ENCODE data around the gene SLC2A5.
"Not testable (repeated sequence)": the region's sequence is repeated elsewhere in the genome, so short reads cannot be mapped to it uniquely, and the experiment has no call there.

The SLC2A5 gene

DNA sequence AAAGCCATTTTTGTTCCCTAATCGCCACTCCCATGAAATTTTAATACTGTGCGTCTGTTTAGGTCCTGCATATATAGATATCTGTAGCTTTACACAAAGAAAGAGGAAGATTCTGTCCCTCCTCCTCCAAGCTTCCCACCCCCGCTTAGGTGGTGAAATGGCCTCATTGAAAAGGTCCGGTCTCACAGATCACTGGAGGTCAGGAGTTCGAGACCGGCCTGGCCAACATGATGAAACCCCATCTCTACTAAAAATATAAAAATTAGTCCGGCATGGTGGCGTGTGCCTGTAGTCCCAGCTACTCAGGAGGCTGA lies 64.1 kb downstream of the SLC2A5 start:
- Histone ChIP-seq H3K27ac (ENCODE audit: low read depth, low read length) (no peak overlapping the region), H3K9me2 (replicated peaks; ENCODE audit: insufficient read depth, low read length) (no peaks in the 10 kb centered on the region), H3K27me3 (ENCODE audit: low read length) (no peaks in the 10 kb centered on the region), H3K4me3 (ENCODE audit: insufficient read depth, low read length, poor library complexity, severe bottlenecking) (no peak overlapping the region), H3K79me2 (ENCODE audit: insufficient read depth, low read length) (no peaks in the 10 kb centered on the region), H3K9me3 (ENCODE audit: insufficient read depth, low read length) (no peaks in the 10 kb centered on the region), H4K20me1 (ENCODE audit: low read depth, low read length) (no peaks in the 10 kb centered on the region), H3F3A (ENCODE audit: insufficient read depth) (no peaks in the 10 kb centered on the region), H3K9ac (ENCODE audit: low read length) (no peak overlapping the region), H2AFZ (ENCODE audit: low read depth, low read length, severe bottlenecking) (no peak overlapping the region), H3K4me2 (ENCODE audit: low read depth, low read length, poor library complexity, severe bottlenecking) (no peak overlapping the region), H3K36me3 (ENCODE audit: low read length) (no peaks in the 10 kb centered on the region)
- no peak for TF ChIP-seq EZH2phosphoT487 (conservative IDR thresholded peaks at IDR 0.05; ENCODE audit: low read length)
- TF ChIP-seq, protein P1, sequence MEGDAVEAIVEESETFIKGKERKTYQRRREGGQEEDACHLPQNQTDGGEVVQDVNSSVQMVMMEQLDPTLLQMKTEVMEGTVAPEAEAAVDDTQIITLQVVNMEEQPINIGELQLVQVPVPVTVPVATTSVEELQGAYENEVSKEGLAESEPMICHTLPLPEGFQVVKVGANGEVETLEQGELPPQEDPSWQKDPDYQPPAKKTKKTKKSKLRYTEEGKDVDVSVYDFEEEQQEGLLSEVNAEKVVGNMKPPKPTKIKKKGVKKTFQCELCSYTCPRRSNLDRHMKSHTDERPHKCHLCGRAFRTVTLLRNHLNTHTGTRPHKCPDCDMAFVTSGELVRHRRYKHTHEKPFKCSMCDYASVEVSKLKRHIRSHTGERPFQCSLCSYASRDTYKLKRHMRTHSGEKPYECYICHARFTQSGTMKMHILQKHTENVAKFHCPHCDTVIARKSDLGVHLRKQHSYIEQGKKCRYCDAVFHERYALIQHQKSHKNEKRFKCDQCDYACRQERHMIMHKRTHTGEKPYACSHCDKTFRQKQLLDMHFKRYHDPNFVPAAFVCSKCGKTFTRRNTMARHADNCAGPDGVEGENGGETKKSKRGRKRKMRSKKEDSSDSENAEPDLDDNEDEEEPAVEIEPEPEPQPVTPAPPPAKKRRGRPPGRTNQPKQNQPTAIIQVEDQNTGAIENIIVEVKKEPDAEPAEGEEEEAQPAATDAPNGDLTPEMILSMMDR (IDR thresholded peaks at IDR 0.05; ENCODE audit: insufficient read depth, low read length, poor library complexity, severe bottlenecking): no peak

DNA sequence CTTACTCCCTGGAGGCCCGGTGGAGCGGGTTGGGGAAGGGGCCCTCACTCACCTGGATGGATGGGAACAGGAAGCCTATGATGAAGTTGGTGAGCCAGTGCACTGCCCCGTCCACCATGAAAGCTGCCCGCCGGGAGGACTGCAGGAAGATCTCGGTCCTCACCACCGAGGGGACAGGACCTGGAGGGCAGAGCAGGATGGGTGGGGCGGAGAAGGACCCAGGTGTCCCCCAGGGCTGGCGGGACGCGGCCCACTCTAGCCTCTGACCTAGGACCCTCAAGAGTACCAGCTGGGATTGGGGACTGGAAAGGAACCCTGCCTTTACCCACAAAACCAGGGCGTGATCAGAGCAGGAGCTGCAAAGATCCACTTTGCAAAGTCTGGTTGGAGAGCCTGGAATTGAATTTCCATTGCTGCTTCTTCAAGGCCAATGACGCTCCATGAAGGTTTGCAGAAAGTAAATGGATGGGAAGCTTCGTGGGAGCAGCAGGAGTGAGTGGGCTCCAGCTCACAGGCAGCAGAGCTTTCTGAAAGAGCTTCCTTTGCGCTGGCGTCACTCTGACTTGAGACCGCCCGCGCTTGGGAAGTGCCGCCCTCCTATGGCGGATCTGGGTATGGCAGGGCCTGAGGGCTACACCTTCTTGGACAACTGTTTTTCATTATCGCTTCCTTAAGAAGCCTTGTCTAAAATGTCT lies 64.6 kb downstream of the SLC2A5 start:
- H3K27ac ChIP-seq (ENCODE audit: low read depth, low read length): no peak overlapping the region
- H3K9me3 ChIP-seq (ENCODE audit: insufficient read depth, low read length): no peaks in the 10 kb centered on the region
- TF ChIP-seq EZH2phosphoT487 (conservative IDR thresholded peaks at IDR 0.05; ENCODE audit: low read length): no peak
- TF ChIP-seq, protein P1 (IDR thresholded peaks at IDR 0.05; ENCODE audit: insufficient read depth, low read length, poor library complexity, severe bottlenecking): peak; percentile 58
- no peaks in the 10 kb centered on the region for H3K36me3 ChIP-seq (ENCODE audit: low read length)
- no peaks in the 10 kb centered on the region for H3K27me3 ChIP-seq (ENCODE audit: low read length)
- H3K9ac ChIP-seq (ENCODE audit: low read length): no peak overlapping the region
- H3K4me2 ChIP-seq (ENCODE audit: low read depth, low read length, poor library complexity, severe bottlenecking): no peak overlapping the region
- no peaks in the 10 kb centered on the region for H3K79me2 ChIP-seq (ENCODE audit: insufficient read depth, low read length)
- no peak overlapping the region for H3K4me3 ChIP-seq (ENCODE audit: insufficient read depth, low read length, poor library complexity, severe bottlenecking)
- H3K9me2 ChIP-seq (replicated peaks; ENCODE audit: insufficient read depth, low read length): no peaks in the 10 kb centered on the region
- H3F3A ChIP-seq (ENCODE audit: insufficient read depth): no peaks in the 10 kb centered on the region
- H2AFZ ChIP-seq (ENCODE audit: low read depth, low read length, severe bottlenecking): no peak overlapping the region
- no peaks in the 10 kb centered on the region for H4K20me1 ChIP-seq (ENCODE audit: low read depth, low read length)

DNA sequence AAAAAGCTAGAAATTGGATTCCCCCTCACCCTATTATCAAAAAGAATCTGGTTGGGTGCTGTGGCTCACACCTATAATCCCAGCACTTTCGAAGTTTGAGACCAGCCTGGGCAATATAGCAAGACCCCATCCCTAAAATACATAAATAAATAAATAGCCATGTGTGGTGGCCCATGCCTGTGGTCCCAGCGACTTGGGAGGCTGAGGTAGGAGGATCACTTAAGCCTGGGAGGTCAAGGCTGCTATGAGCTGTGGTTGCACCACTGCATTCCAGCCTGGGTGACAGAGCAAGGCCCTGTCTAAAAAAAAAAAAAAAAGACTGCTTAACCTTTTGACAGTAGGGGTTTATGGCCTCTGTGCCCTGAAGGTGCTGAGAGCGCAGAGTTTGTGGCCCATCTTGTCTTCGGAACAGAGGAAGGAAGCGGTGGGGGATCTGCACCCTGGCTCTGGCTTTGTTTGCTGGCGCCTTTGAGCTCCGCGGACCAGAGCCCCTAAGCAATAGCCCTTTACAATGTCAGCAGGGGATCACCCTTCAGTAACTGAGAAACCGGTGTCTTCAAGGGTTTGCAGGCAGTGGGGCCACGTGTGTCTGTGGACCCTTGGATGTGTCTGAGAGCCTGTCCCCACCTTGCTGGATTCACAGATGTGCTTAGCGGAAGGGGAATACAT lies 65.3 kb downstream of the SLC2A5 start:
- Histone ChIP-seq H3K4me3 (ENCODE audit: insufficient read depth, low read length, poor library complexity, severe bottlenecking) (no peak overlapping the region), H3K4me2 (ENCODE audit: low read depth, low read length, poor library complexity, severe bottlenecking) (no peak overlapping the region), H3K79me2 (ENCODE audit: insufficient read depth, low read length) (no peaks in the 10 kb centered on the region), H3K27ac (ENCODE audit: low read depth, low read length) (no peak overlapping the region), H4K20me1 (ENCODE audit: low read depth, low read length) (no peaks in the 10 kb centered on the region), H3K9me3 (ENCODE audit: insufficient read depth, low read length) (no peaks in the 10 kb centered on the region), H2AFZ (ENCODE audit: low read depth, low read length, severe bottlenecking) (no peak overlapping the region), H3K27me3 (ENCODE audit: low read length) (no peaks in the 10 kb centered on the region), H3K9me2 (replicated peaks; ENCODE audit: insufficient read depth, low read length) (no peaks in the 10 kb centered on the region), H3K36me3 (ENCODE audit: low read length) (no peaks in the 10 kb centered on the region), H3K9ac (ENCODE audit: low read length) (no peak overlapping the region), H3F3A (ENCODE audit: insufficient read depth) (no peaks in the 10 kb centered on the region)
- TF ChIP-seq, protein P1 (IDR thresholded peaks at IDR 0.05; ENCODE audit: insufficient read depth, low read length, poor library complexity, severe bottlenecking): no peak
- TF ChIP-seq EZH2phosphoT487 (conservative IDR thresholded peaks at IDR 0.05; ENCODE audit: low read length): no peak

DNA sequence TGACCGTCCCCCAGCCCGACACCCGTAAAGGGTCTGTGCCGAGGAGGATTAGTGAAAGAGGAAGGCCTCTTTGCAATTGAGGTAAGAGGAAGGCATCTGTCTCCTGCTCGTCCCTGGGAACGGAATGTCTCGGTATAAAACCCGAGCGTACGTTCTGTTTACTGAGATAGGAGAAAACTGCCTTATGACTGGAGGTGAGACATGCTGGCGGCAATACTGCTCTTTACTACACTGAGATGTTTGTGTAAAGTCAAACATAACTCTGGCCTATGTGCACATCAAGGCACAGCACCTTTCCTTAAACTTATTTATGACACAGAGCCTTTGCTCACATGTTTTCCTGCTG lies 67.2 kb downstream of the SLC2A5 start:
- not testable (repeated sequence) for H2AFZ ChIP-seq (ENCODE audit: low read depth, low read length, severe bottlenecking); H3K27me3 ChIP-seq (ENCODE audit: low read length); H3K9ac ChIP-seq (ENCODE audit: low read length); H3F3A ChIP-seq (ENCODE audit: insufficient read depth); H3K9me2 ChIP-seq (replicated peaks; ENCODE audit: insufficient read depth, low read length); H3K4me3 ChIP-seq (ENCODE audit: insufficient read depth, low read length, poor library complexity, severe bottlenecking); H3K9me3 ChIP-seq (ENCODE audit: insufficient read depth, low read length); H3K79me2 ChIP-seq (ENCODE audit: insufficient read depth, low read length); H3K36me3 ChIP-seq (ENCODE audit: low read length); H3K4me2 ChIP-seq (ENCODE audit: low read depth, low read length, poor library complexity, severe bottlenecking); H3K27ac ChIP-seq (ENCODE audit: low read depth, low read length); H4K20me1 ChIP-seq (ENCODE audit: low read depth, low read length)

DNA sequence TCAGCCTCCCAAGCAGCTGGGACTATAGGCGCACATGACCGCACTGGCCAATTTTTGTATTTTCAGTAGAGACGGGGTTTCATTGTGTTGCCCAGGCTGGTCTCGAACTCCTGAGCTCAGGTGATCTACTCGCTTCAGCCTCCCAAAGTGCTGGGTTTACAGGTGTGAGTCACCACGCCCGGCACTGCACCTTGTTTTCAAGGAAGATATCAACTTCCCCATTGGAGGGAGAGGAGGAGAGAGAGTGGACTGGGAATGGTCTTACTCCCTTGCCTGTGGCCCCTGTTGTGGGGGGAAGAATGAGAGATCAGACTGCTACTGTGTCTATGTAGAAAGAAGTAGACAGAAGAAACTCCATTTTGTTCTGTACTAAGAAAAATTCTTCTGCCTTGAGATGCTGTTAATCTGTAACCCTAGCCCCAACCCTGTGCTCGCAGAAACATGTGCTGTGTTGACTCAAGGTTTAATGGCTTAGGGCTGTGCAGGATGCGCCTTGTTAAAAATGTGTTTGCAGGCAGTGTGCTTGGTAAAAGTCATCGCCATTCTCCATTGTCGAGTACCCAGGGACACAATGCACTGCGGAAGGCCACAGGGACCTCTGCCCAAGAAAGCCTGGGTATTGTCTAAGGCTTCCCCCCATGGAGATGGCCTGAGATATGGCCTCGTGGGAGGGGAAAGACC lies 67.8 kb downstream of the SLC2A5 start:
- H3F3A ChIP-seq (ENCODE audit: insufficient read depth); H3K79me2 ChIP-seq (ENCODE audit: insufficient read depth, low read length); H2AFZ ChIP-seq (ENCODE audit: low read depth, low read length, severe bottlenecking); H3K9me3 ChIP-seq (ENCODE audit: insufficient read depth, low read length); H3K27ac ChIP-seq (ENCODE audit: low read depth, low read length); H3K4me2 ChIP-seq (ENCODE audit: low read depth, low read length, poor library complexity, severe bottlenecking); H3K9me2 ChIP-seq (replicated peaks; ENCODE audit: insufficient read depth, low read length); H3K36me3 ChIP-seq (ENCODE audit: low read length); H3K9ac ChIP-seq (ENCODE audit: low read length); H4K20me1 ChIP-seq (ENCODE audit: low read depth, low read length); H3K4me3 ChIP-seq (ENCODE audit: insufficient read depth, low read length, poor library complexity, severe bottlenecking); H3K27me3 ChIP-seq (ENCODE audit: low read length): not testable (repeated sequence)
